Gastrocnemius medialis (tissue), 4 donors: ENCODE measurements around the gene SAMD5. TPM values are rescaled to one million over a fixed set of nuclear protein-coding genes. Genes with fewer than 3 reads are reported as not detected.

ENCODE experiments used
- ATAC-seq, 2 donors: fragments of 150-250 bp; one replicate each; pipeline ENCODE4 v1.9.1; 2016
- DNase-seq, 2 donors: peaks; one replicate each; pipeline ENCODE4 v3.0.0-alpha.2; 2019
- H3K27ac ChIP-seq, 4 donors: fragments of 200-600 bp; sonication (generic); 1 replicate in 1 of 4; 2 replicates in 3 of 4; pipeline ENCODE4 v1.5.1; 2016 to 2018; ENCODE audit warnings: mild to moderate bottlenecking in 2 of 4, moderate library complexity in 1 of 4
- H3K27me3 ChIP-seq, 3 donors: fragments of 200-600 bp; sonication (generic) in 2 of 3; 1 replicate in 1 of 3; 2 replicates in 2 of 3; pipeline versions ENCODE4 v1.5.1 to v1.6.0; 2016 to 2019; ENCODE audit warnings: mild to moderate bottlenecking in 1 of 3, moderate library complexity in 1 of 3
- H3K36me3 ChIP-seq, 2 donors: fragments of 200-600 bp; sonication (generic) in 1 of 2; one replicate each; pipeline ENCODE4 v1.5.1; 2017 to 2018
- H3K4me1 ChIP-seq, 2 donors: fragments of 200-600 bp; sonication (generic) in 1 of 2; one replicate each; pipeline ENCODE4 v1.5.1; 2016 to 2017; ENCODE audit warnings: mild to moderate bottlenecking in 2 of 2
- H3K4me3 ChIP-seq, 4 donors: fragments of 200-600 bp; sonication (generic) in 3 of 4; 1 replicate in 1 of 4; 2 replicates in 3 of 4; pipeline ENCODE4 v1.5.1; 2016 to 2019; ENCODE audit warnings: mild to moderate bottlenecking in 2 of 4
- H3K9me3 ChIP-seq, 3 donors: fragments of 200-600 bp; sonication (generic) in 2 of 3; 1 replicate in 1 of 3; 2 replicates in 2 of 3; pipeline ENCODE4 v1.5.1; 2016 to 2019
- POLR2A ChIP-seq, 2 donors: fragments of 450-650 bp; IDR thresholded peaks; one replicate each; pipeline ENCODE4 v1.6.1; 2017; ENCODE audit warnings: antibody characterized with exemption in 2 of 2, mild to moderate bottlenecking in 2 of 2, moderate library complexity in 2 of 2
- in situ Hi-C, 4 donors: fragments of 200-750 bp; cut with MboI; loops; one replicate each; pipeline versions ENCODE4 v1.15.0 to v1.8.0; 2017; ENCODE audit warnings: low sequenced_read_pairs in 4 of 4
- intact Hi-C: fragments of 100-400 bp; cut with DNase I; formaldehyde crosslinking; loops from one replicate; pipeline ENCODE4 v1.15.1; 2023; ENCODE audit warnings: low total_unique reads
- total RNA-seq, 4 donors: library from RNA; depleted of rRNA; stranded (reverse); fragments of >200 nt; gene quantifications; one replicate each; pipeline versions ENCODE4 v1.1.0 to v1.2.3, GENCODE V29; 2016
- TF ChIP-seq, protein P1 (sequence below), 5 experiments: fragments of 450-650 bp in 3 of 5; fragments of 200-600 bp in 2 of 5; sonication (generic) in 2 of 5; IDR thresholded peaks in 4 of 5; conservative IDR thresholded peaks in 1 of 5; 1 replicate in 4 of 5; 2 replicates in 1 of 5; pipeline ENCODE4 v1.5.1; 2016 to 2019; ENCODE audit warnings: antibody characterized with exemption in 5 of 5, mild to moderate bottlenecking in 3 of 5, moderate library complexity in 3 of 5

Gene SAMD5
- total RNA-seq, 4 donors from 2014 or later: 0.07 to 0.36 (median 0.07) TPM; not detected in 1

DNA sequence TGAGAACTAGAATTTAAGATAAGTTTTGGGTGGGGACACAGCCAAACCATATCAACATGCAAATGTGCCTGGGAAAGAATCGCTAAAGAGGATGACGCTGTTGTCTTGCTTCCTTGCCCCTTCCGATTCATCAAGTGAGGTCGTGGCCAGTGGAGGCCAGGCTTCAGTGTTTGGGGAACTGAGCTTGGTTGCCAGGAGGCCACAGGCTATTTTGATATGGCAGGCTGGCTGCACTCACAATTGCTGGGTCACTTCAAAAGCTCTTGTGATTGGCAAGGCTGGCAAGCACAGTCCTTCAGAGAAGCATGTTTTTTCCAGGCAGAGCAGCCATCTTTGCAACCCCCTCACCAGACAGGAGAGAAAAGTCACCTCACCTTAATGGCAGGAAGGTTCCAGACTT lies 45.8 kb downstream of the SAMD5 start:
- Histone ChIP-seq H3K4me1 (no peaks in the 10 kb centered on the region), H3K36me3 (no peaks in the 10 kb centered on the region), H3K27me3 (no peaks in the 10 kb centered on the region), H3K27ac (no peak overlapping the region), H3K4me3 (no peak overlapping the region), H3K9me3 (no peaks in the 10 kb centered on the region)
- DNase-seq: no peak
- in situ Hi-C loops (no loop called here), intact Hi-C loops (no loop called here)
- TF ChIP-seq POLR2A (IDR thresholded peaks at IDR 0.05): no peak
- TF ChIP-seq, protein P1, sequence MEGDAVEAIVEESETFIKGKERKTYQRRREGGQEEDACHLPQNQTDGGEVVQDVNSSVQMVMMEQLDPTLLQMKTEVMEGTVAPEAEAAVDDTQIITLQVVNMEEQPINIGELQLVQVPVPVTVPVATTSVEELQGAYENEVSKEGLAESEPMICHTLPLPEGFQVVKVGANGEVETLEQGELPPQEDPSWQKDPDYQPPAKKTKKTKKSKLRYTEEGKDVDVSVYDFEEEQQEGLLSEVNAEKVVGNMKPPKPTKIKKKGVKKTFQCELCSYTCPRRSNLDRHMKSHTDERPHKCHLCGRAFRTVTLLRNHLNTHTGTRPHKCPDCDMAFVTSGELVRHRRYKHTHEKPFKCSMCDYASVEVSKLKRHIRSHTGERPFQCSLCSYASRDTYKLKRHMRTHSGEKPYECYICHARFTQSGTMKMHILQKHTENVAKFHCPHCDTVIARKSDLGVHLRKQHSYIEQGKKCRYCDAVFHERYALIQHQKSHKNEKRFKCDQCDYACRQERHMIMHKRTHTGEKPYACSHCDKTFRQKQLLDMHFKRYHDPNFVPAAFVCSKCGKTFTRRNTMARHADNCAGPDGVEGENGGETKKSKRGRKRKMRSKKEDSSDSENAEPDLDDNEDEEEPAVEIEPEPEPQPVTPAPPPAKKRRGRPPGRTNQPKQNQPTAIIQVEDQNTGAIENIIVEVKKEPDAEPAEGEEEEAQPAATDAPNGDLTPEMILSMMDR (IDR thresholded peaks at IDR 0.05 in 4 of 5, conservative IDR thresholded peaks at IDR 0.05 in 1 of 5): no peak
- ATAC-seq: no peak

DNA sequence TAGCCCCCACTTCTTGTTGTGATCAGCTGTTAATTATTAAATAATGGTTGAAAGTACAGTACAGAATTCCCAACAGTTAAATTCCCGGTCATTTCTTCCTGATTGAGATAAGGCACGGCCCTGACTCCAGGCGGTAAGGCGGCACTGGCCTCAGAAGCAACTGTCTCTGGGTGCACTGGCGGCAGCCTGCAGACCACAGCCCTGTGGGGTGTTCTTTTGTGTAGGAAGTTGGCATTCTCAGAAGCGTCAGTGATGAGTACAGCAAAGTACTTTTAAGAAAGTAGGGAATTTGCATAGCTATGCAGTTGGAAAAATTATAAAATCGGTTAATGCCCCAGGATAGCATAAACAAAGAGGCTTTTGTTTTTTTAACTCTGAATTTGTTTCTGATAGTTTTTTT lies 50.5 kb downstream of the SAMD5 start:
- Histone ChIP-seq H3K4me1 (no peaks in the 10 kb centered on the region), H3K9me3 (no peaks in the 10 kb centered on the region), H3K36me3 (no peaks in the 10 kb centered on the region), H3K4me3 (no peak overlapping the region), H3K27me3 (no peaks in the 10 kb centered on the region), H3K27ac (no peak overlapping the region)
- intact Hi-C loops (no loop called here), in situ Hi-C loops (no loop called here)
- TF ChIP-seq, protein P1 (IDR thresholded peaks at IDR 0.05 in 4 of 5, conservative IDR thresholded peaks at IDR 0.05 in 1 of 5): no peak
- TF ChIP-seq POLR2A (IDR thresholded peaks at IDR 0.05): no peak
- DNase-seq (no peak), ATAC-seq (no peak)

DNA sequence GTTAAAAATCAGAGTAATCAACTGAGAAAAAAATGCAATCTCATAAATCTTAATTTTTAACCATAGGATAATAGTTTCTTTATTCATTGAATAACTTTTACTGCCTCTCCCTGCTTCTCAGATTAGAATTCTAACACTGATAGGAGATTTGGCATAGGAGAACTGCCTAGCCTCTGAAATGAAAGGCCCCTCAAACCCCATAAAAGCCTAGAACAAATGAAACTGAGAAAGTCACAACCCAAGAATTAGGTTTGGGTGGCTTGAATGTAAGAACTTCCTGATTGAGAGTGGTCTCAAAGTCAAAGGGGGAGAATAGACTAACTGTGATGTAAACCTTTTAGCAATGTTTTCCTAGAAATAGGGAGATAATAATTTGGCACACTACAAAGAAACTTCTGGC lies 52.2 kb downstream of the SAMD5 start:
- DNase-seq: no peak
- Histone ChIP-seq H3K4me3 (no peak overlapping the region), H3K4me1 (no peaks in the 10 kb centered on the region), H3K9me3 (no peaks in the 10 kb centered on the region), H3K27ac (no peak overlapping the region), H3K36me3 (no peaks in the 10 kb centered on the region), H3K27me3 (no peaks in the 10 kb centered on the region)
- no peak for TF ChIP-seq POLR2A (IDR thresholded peaks at IDR 0.05)
- TF ChIP-seq, protein P1 (IDR thresholded peaks at IDR 0.05 in 4 of 5, conservative IDR thresholded peaks at IDR 0.05 in 1 of 5): no peak
- intact Hi-C loops (no loop called here), in situ Hi-C loops (no loop called here)
- no peak for ATAC-seq

DNA sequence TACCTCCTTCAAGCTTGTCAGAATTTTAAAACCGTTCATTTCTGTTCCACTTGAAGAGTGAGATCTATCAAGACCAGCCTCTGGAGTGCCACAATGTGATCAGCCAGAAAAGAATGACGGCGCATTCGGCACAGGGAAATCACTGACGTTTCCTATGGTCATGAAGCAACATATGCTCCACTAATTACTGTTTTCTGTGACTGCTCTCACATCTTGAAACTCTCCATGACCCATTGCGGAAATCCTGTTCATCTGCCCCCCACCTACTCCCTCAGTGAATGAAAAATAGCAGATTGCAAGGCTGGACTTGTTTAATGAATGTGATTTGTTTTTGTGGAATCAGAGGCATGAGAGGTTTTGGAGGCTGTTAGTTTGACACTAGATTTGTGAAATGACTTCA lies 53.2 kb downstream of the SAMD5 start:
- no peaks in the 10 kb centered on the region for H3K27me3 ChIP-seq
- TF ChIP-seq, protein P1 (IDR thresholded peaks at IDR 0.05 in 4 of 5, conservative IDR thresholded peaks at IDR 0.05 in 1 of 5): no peak
- TF ChIP-seq POLR2A (IDR thresholded peaks at IDR 0.05): no peak
- H3K4me3 ChIP-seq: no peak overlapping the region
- no peaks in the 10 kb centered on the region for H3K36me3 ChIP-seq
- peaks cover 0 to 6% of the 10 kb centered on the region in 2 donors for H3K4me1 ChIP-seq
- no peak for DNase-seq
- intact Hi-C loops: no loop called here
- ATAC-seq: no peak
- no peak overlapping the region for H3K27ac ChIP-seq
- no peaks in the 10 kb centered on the region for H3K9me3 ChIP-seq
- in situ Hi-C loops: no loop called here

DNA sequence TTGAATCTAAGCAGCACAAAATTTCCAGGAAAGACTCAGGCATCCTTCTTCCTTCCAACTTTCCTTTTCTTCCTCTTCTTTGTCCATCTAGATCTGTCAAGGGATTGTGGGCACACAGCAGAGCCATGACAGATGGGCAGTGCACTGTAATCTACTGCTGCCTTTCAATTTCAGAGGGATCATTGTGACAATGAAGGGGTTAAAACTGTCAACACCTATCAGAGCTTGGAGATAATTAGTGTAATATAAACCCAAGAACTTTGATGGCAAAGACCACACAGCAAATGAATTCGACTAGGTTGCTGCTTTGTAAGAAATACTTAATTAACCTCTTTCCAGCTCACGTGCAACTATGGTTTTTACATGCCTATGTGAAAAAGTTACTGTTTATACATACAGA lies 55.0 kb downstream of the SAMD5 start:
- intact Hi-C loops (no loop called here), in situ Hi-C loops (no loop called here)
- no peaks in the 10 kb centered on the region for H3K9me3 ChIP-seq
- DNase-seq (no peak), ATAC-seq (no peak)
- H3K4me1 ChIP-seq: peaks cover 5 to 20% of the 10 kb centered on the region in 2 donors
- no peak overlapping the region for H3K4me3 ChIP-seq
- TF ChIP-seq, protein P1 (IDR thresholded peaks at IDR 0.05 in 4 of 5, conservative IDR thresholded peaks at IDR 0.05 in 1 of 5): no peak
- H3K27ac ChIP-seq: no peak overlapping the region
- no peaks in the 10 kb centered on the region for H3K27me3 ChIP-seq
- H3K36me3 ChIP-seq: no peaks in the 10 kb centered on the region
